ENCODE data around the gene WIPF3.

WIPF3 gene, protein sequence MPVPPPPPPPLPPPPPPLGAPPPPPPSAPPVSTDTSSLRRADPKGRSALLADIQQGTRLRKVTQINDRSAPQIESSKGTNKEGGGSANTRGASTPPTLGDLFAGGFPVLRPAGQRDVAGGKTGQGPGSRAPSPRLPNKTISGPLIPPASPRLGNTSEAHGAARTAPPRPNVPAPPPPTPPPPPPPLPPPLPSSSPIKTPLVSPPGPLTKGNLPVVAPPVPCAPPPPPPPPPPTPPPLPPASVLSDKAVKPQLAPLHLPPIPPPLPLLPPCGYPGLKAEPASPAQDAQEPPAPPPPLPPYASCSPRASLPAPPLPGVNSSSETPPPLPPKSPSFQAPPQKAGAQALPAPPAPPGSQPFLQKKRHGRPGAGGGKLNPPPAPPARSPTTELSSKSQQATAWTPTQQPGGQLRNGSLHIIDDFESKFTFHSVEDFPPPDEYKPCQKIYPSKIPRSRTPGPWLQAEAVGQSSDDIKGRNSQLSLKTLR

DNA sequence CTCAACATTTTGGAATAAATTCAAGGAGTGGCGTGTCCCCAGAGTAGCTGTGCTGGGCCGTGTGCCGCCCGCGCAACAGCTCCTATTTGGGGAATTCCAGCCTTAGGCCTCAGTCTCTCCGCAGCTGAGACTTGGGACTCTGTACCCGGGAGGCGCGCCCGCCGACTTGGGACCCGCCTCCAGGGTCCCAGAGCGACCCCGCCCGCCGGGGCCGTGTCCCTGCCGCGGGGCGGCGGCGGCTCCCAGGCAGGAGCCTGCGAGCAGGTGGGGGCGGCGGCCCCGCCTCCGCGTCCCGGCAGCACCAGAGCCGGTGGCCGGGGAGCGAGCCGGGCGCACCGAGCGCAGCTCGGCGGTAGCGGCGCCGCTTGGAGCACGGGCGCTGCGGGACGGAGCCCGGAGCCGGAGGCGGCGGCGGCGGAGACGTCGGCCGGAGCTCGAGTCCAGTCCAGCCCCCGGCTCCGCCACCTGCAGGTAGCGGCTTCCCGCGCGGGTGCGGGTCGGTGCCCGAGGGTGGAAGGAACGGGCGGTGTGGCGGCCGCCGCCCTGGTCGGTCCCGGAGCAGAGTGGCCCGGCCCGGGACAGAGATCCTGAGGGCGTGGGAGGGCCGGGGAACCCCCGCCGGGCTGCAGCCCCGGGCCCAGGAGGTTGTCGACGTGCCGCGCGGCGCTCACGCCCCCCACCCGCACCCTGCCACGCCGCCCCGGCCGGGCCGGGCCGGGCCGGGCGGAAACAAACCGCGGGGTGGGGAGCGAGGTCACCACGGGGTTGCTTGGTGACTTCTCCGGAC, at the start of gene WIPF3:
TSS of gene WIPF3 (plus strand) at position 301 of the 787 bp plus-strand sequence. CDS start 28,217 bp downstream, outside the sequence.
- DNase-seq (ENCODE audit: low read depth, low spot score) = no peak

DNA sequence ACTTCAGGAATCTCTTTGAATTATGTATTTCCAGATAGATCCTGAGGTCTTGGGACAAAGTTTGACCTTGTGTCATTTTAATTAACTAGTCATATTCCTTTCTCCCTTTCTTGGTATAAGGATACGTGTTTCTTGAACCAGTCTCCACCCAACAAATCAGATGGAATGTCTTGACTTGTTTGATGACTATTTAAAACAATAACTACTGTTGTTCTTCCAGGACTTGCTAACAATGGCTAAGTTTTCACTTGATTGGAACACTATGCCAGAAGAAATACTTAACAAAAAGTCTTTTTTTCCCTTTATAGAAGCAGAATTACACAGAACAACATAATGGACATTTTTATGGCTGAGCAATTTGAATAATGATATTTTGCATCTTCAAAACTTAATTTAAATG, 43.0 kb upstream of the WIPF3 start:
- DNase-seq (ENCODE audit: low read depth, low spot score) = no peak

DNA sequence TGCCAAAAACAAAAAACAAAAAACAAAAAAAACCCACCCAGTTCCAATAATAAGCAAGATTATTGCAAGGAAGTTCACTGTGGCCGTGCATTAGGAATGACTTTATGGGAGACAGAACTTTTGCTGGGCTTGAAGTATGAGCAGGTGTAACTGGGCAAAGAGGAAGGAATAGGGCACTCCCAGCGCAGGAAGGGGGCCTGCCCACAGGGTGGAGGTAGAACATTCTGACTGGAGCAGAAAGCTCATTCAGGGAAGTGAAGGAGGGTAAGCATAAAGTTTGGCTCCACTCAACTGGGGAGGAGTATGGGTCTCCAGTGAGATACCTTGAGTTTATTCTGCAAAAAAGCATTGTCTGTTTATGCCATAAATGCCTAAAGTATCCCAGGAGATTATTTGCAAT, 42.1 kb upstream of the WIPF3 start:
- peak; percentile 17 for DNase-seq (ENCODE audit: low read depth, low spot score)

DNA sequence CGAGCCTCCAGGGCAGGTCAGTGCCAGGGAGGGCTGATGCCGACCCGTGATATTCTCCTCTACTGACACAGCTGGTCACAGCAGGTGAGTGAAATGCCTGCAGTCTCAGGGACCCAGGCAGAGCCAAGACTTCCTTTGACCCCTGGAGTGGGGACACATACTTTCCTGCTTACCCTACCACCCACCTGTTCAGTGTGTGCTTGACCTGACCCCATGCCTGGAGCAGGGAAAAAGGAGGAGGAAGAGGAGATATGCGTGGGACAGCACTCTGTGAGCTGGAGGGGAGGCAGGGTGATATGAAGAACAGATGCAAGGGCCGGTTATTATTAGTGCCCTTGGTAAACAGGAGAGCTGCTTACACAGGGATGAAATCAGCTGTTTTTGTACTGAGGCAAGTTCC, 40.8 kb upstream of the WIPF3 start:
- no peak for DNase-seq (ENCODE audit: low read depth, low spot score)

DNA sequence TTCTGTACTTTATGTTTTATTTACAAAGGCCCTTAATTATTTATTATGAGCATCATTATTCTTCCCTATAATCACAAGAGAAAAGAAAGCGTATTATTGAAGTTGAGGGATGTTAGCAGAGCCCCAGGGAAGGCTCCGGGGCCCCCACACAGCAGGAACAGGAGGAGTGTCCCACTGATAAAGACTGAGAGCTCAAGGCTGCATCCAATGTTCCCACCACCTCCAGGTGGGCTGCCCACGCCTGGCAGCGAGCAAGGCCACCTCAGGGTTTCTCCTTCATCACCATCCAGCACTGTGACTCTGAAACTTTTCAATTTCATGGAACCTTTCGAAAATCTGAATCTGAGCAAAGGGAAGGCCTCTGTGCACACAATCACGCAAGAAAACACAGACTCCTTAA, 35.9 kb upstream of the WIPF3 start:
- DNase-seq (ENCODE audit: low read depth, low spot score) = no peak

DNA sequence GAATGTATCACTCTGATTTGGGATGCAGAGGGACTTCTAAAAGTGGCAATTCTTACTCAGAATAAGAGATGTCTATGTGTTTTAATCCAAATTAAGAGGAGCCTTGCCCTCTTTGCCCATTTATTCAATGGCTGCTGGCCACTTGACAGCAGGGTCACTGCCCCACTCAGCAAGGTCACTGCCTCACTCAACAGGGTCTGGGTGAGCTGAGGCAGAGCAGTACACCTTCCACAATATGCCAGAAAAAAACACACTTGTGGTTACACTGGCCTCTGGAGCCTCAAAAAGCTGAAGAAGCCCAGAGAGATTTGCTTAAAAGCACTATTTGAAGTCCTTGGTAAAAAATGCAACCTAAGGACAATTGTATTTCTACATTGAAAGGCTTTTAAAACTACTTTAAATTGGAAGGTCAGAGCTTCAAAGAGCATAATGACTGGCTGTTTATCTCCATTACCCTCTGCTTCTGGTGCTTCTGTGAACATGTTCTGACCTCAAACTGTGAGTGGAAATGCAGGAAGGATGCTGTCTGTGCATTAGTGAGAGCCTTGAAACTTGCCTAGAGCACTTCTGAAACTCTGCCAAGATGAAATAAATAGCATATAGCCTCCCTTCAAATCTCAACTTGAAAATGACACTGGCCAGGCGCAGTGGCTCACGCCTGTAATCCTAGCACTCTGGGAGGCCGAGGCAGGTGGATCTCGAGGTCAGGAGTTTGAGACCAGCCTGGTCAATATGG, 35.1 kb upstream of the WIPF3 start:
- no peak for DNase-seq (ENCODE audit: low read depth, low spot score)

DNA sequence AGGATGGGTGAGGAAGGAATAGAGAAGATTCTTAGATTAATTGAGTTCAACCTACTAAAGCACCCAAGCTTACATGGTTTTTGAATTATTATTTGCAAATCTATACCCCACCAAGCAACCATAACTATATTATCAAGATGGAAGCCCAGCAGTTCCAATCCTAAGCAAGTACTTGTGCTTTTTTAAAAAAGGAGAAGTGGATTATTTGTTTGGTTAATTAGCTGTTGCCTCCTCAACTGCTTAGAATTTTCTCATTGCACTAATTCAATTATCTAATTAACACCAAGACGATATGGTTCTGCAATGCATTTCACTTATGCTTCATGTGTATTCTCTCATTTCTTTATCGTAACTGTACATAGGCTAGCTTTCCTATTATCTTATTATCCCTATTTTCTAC, 27.3 kb upstream of the WIPF3 start:
- DNase-seq (ENCODE audit: low read depth, low spot score) = no peak

DNA sequence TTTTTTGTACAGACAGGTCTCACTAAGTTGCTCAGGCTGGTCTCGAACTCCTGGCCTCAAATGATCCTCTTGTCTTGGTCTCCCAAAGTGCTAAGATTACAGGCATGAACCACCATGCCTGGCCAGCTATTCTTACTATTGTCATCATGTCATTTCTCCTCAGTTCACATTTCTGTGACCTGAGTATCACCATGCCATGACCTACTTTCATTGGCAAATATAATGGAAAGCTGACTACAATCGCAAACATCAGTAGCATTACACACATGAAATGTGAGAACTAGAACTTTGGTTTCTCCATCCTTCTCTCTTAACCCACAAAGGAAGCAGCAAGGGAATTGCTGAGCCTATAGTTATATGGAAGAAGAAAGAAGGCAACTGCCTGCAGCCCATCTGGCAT, 26.0 kb upstream of the WIPF3 start:
- DNase-seq (ENCODE audit: low read depth, low spot score) = no peak

DNA sequence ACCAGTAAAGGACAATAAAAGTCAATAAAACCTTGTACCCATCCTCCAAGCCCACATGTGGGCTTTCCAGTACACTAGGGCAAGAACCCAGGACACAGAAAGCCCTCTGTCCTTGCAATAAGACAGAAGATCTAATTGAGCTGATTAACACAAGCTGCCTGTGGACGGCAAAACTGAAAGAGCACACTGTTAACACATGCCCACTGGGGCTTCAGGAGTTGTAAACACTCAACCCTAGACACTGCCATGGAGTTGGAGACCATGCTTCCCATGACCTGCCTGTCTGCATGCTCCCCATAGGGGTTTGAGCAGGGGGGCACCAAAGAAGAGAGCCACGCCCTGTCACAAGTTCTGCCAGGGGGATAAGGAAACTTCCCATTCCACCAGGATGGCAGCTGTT, 22.6 kb upstream of the WIPF3 start:
- DNase-seq (ENCODE audit: low read depth, low spot score) = no peak

DNA sequence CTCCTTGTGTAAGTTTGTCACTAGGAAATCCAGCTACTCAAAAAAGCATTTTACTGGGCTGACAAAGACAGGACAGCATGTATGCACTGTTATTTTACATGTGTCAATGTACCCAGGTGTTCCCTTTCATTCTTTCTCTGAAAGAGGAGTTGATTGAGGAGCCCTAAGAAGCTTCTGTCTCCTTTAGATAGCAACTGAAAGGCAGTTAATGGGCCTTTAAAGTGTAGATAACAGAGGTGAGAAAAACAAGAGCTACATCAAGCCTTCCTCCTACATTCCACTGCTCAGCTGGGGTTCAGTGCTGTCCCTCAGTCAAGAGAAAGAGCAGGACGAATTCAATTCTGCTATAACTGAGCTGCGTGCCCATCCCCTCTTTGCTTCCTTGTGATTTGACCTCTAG, 12.8 kb upstream of the WIPF3 start:
- peak; percentile 61 for DNase-seq (ENCODE audit: low read depth, low spot score)

DNA sequence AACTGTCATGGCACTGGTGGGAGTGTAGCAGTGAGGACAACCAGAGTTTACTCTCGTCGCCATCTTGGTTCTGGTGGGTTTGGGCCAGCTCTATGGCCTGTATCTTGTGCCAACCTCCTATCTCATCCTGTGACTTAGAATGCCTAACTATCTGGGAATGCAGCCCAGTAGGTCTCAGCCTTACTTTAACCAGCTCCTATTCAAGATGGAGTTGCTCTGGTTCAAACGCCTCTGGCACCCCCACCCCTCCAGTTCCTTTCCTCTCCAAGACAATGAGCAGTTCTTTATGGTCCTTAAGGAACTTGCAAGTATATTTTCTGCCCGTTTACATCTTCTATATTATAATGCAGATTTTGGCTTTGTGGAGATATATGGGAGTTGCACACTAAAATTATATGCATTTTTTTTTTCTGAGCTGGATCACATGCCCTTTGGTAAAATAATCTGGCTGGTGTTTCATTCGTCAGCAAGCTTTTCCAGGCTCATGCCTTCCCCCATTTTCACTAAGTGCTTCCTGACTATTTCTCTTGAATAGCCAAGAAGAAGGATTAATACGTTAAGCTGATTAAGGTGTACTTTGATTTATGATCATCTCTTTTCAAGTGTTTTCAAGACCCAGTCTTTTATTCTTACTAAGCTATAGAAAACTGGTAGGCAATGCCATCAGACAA, 11.2 kb upstream of the WIPF3 start:
- no peak for DNase-seq (ENCODE audit: low read depth, low spot score)

DNA sequence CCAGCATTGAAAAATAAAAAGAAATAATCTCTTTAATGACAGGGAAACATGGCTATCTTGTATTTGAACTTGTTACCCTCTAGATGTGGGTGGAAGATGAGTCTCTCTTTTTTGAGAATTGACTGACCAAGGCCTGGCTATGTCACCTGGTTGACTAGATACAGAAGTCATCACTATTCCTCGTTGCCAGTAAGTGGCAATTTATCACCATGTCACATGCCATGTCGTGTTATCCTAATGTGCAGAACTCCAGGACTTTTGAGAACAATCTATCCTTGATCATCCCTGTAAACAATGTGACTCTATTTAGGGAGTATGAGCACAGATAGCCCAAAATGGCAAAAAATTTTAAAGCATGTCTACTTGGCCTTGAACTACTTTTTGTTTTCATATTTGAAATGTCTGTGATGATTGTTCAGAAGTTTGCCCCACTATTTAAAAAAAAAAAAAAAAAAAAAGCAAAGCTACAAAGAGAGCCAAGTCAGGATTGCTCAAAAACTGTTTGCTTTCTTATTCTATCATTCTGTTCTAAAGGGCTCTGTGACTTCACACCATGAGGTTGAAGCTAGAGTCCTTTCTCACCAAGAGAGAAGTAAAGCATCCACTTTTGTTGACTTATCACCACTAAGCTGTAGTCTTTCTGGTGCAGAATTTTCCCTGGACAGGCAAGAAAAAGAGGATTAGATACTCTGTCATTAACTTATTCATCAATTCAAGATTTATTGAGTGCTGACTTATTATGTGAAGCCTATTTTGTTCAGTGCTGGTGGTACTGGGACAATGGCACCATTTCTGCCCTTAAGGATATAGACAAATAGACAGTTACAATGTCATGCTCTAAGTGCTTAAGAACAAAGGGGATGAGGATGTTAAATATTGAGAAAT, 10.4 kb upstream of the WIPF3 start:
- DNase-seq (ENCODE audit: low read depth, low spot score) = no peak

DNA sequence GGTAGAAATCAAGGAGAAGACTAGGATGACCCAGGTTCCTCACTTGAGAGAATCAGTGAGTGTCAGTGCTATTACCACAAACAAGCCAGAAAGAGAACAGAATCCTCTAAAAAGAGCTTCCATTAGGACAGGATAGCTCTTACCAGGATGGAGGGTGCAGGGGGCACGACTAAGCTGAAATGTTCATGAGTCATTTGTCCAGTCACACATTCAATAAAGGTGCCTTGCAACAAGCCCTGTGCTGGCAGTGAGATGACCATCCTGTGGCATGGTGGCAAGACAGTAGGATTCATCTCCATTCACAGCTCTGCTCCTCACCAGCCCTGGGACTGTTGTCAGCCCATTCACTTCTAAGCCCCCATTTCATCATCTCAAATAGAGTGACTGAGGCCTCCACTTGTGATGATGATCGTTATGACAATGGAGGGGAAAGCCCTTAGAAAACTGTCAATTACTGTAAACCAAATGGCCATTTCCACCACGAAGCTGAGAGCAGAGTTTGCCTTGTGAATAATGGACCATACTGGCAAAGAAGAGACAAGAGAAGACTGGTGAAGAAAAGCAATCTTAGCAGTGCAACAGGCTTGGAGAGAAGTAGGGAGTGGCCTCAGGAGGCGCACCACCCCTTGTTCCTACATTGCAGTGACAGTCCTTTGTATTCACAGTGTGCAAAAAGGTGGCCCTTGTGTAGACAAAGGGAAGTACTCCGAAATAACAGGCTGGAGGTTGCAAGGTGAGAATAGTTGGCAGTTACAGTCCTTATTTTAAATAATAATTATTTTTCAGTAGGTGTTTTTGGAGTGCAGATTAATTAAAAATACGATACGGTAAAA, 9.0 kb upstream of the WIPF3 start:
- no peak for DNase-seq (ENCODE audit: low read depth, low spot score)

DNA sequence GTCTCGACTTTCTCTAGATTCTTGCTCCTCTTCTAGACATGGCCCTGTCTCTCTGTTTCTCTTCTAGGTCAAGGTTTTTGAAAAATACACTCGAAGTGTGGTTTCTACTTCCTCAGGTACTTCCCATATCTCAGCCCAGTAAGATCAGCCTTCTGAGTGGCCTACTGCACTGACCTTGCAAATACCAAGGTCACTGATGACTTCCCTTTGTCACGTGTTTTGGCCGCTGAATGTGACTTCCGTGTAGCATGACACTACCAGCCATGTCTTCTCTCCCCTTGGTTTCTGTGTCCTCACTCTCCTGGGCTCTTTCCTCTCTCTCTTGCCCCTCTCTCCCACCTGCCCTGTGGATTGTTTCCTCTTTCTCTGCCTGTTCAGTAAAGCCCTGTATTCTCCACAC, 7.9 kb upstream of the WIPF3 start:
- DNase-seq (ENCODE audit: low read depth, low spot score) = no peak

DNA sequence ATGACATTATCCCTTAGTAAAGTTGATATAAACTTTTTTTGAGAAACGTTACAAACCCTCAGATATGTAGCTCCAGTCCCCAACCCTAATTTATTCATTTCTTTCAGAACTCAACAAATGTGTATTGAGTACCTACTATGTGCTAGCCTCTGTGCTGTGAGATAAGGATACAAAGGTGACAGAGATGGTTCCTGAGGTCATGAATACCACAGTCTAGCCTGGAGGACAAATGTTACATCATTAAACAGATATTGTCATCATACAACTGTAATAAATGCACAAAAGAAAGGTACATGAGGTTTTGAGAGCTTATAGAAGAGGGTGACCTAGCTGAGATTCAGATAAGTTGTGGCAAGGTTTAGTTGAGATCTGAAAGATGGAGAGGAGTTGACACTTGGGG, 4.4 kb upstream of the WIPF3 start:
- DNase-seq (ENCODE audit: low read depth, low spot score) = no peak

DNA sequence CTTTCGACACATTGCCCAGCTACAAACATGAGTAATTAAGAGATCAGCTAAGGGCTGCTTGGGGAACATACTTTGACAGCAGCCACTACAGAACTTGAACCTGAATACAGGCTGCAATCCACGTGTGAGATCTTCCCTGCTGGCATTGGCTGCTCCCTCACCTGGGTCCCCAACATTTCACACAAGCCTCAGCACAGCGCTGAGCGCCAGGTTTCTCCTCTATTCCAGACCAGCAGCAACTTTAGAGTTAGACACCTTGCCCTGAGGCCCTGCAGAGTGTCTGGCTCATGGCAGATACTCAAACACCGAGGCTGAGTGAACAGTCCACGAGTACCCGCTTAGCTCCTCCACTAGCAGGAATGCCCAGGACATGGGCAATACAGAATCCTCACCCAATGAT, 1.3 kb upstream of the WIPF3 start:
- no peak for DNase-seq (ENCODE audit: low read depth, low spot score)

DNA sequence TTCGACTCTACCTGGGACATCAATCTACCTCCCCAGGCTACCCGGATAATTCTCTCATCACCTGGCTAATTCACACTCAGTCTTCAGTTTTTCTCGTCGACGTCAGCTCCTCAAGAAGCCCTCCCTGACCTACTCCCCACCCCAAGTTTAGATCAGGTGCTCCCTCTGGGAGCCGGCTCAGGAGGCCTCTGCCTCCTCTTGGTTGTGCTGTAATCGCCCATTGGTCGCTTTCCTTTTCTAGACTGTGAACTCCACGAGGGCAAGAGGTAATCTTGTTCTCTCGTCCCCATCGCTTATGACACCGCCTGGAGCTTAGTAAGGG, 461 bp upstream of the WIPF3 start:
- no peak for DNase-seq (ENCODE audit: low read depth, low spot score)

DNA sequence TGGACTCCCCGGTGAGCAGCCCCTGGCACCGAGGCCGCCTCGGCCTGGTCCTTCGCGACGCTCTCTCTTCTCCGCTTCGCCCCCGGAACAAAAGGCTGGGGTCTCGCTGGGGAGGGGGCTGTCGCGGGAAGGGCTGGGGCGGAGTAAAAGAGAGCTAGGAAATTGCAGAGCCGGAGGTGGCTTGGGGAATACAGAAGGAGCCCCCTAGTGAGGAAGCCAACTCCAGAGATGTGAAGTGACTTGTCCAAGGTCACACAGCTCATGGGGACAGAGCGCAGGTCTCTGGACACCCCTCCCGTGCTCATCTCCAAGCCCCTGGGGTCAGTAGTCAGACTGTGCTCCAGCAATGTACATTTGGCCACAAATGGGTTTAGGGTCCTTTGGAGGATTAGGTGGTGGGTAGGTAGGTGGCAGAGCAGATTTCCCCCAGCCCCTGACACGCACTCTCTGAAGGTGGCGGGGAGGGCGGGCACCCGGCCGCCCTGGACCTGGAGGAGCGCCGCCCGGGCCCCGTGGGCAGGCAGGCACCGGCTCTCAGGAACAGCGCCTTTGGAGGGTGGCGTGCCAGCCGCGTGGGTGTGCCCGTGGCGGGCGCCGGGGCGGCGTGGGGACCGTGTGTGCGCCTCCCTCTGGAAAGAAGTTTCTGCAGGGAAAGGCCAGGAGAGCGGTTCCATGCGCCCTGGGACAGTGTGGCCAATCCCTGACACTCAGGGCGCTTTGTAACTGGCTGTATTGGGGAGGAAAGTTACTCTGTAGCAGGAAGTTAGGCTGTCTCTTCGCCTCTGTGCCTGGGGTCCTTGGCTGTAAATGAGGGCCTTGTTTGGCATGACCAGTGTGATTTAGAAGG, 910 bp downstream of the WIPF3 start:
- DNase-seq (ENCODE audit: low read depth, low spot score) = no peak
